HepG2 (cell line): ENCODE data around the gene MAP2K6. TPM values are rescaled to one million over a fixed set of nuclear protein-coding genes. Genes with fewer than 3 reads are reported as not detected.
A peak's percentile ranks its signal among the peaks of the same experiment; 100 is the strongest.

ENCODE experiments used
- DNMT3B ChIP-seq: conservative IDR thresholded peaks from 2 replicates; pipeline ENCODE4 v1.6.1; 2016; ENCODE audit warnings: missing biosample characterization, control low read depth
- ELF3 ChIP-seq: IDR thresholded peaks from 2 replicates; pipeline ENCODE4 v1.6.1; 2016; ENCODE audit warnings: missing genetic modification reagents, missing compliant biosample characterization
- EZH2 ChIP-seq: conservative IDR thresholded peaks from 2 replicates; pipeline ENCODE4 v1.6.1; 2012; ENCODE audit warnings: mild to moderate bottlenecking, low read depth, low read length, moderate library complexity
- ISX ChIP-seq: sonication (generic); formaldehyde crosslinking; conservative IDR thresholded peaks from 2 replicates; pipeline ENCODE4 v1.5.0; 2020; ENCODE audit warnings: missing genetic modification reagents
- MBD4 ChIP-seq: IDR thresholded peaks from 2 replicates; pipeline ENCODE4 v1.6.1; 2012; ENCODE audit warnings: low read length, inconsistent platforms, borderline replicate concordance
- PHB2 ChIP-seq: fragments of 450-650 bp; IDR thresholded peaks from 2 replicates; pipeline ENCODE4 v1.6.1; 2018; ENCODE audit not compliant: partially characterized antibody
- RARA ChIP-seq: IDR thresholded peaks from 2 replicates; pipeline ENCODE4 v1.6.1; 2016; ENCODE audit warnings: missing genetic modification reagents, missing compliant biosample characterization
- SIX1 ChIP-seq: sonication (generic); formaldehyde crosslinking; IDR thresholded peaks from 2 replicates; pipeline ENCODE4 v1.4.0; 2020; ENCODE audit warnings: missing genetic modification reagents, borderline replicate concordance
- SNRNP70 ChIP-seq: fragments of 200-400 bp; formaldehyde crosslinking; IDR thresholded peaks from 2 replicates; pipeline ENCODE4 v1.6.1; 2017; ENCODE audit warnings: mild to moderate bottlenecking, low read depth, low read length, moderate library complexity
- ZNF17 ChIP-seq: sonication (generic); formaldehyde crosslinking; IDR thresholded peaks from 2 replicates; pipeline ENCODE4 v1.5.0; 2020; ENCODE audit warnings: mild to moderate bottlenecking, missing genetic modification reagents
- ZNF260 ChIP-seq: sonication (generic); formaldehyde crosslinking; IDR thresholded peaks from 2 replicates; pipeline ENCODE4 v1.4.0; 2020; ENCODE audit warnings: missing genetic modification reagents, low read depth, mild to moderate bottlenecking, borderline replicate concordance
- ZNF460 ChIP-seq: sonication (generic); formaldehyde crosslinking; IDR thresholded peaks from 2 replicates; pipeline ENCODE4 v1.5.1; 2020; ENCODE audit warnings: missing genetic modification reagents, mild to moderate bottlenecking, borderline replicate concordance
- polyA plus RNA-seq, 8 experiments: library from polyadenylated mRNA; depleted of rRNA in 3 of 8; stranded (reverse) in 7 of 8; unstranded in 1 of 8; fragments of >200 nt; fragmentation: Illumina TruSeq in 4 of 8; extraction: Trizol in 4 of 8; gene quantifications; 2 replicates each; pipeline versions ENCODE4 v1.2.1 to v1.2.3, GENCODE V29; 2011 to 2016; ENCODE audit warnings: low read depth in 4 of 8, missing spikeins in 1 of 8, mixed read lengths in 1 of 8; ENCODE audit not compliant: insufficient read depth in 1 of 8
- total RNA-seq, 5 experiments: library from RNA; depleted of rRNA; stranded (reverse); fragments of >200 nt; fragmentation: Illumina TruSeq; extraction: Trizol; gene quantifications; 2 replicates each; pipeline ENCODE4 v1.2.3, GENCODE V29; 2016; ENCODE audit warnings: low read depth in 1 of 5
- TF ChIP-seq, protein P1 (sequence below): sonication (generic); formaldehyde crosslinking; IDR thresholded peaks from one replicate; pipeline ENCODE4 v1.5.1; 2020; ENCODE audit warnings: mild to moderate bottlenecking, missing genetic modification reagents; ENCODE audit errors: not compliant biosample characterization
- TF ChIP-seq, protein P2 (sequence below): sonication (generic); formaldehyde crosslinking; IDR thresholded peaks from 2 replicates; pipeline ENCODE4 v1.5.1; 2020; ENCODE audit warnings: mild to moderate bottlenecking, missing genetic modification reagents, moderate library complexity
- TF ChIP-seq, protein P3 (sequence below): sonication (generic); formaldehyde crosslinking; IDR thresholded peaks from 2 replicates; pipeline ENCODE4 v1.4.0; 2020; ENCODE audit warnings: missing genetic modification reagents, borderline replicate concordance

MAP2K6 gene
- total and polyA plus RNA-seq, 2 of the 13 experiments (the other 11 are each of a cell fraction or from before 2014, with no cell fraction given): 5.1 to 33.6 TPM

GRCh38 chr17:69477204-69477902, 62.9 kb downstream of the MAP2K6 start (continued):
- TF ChIP-seq, protein P1, sequence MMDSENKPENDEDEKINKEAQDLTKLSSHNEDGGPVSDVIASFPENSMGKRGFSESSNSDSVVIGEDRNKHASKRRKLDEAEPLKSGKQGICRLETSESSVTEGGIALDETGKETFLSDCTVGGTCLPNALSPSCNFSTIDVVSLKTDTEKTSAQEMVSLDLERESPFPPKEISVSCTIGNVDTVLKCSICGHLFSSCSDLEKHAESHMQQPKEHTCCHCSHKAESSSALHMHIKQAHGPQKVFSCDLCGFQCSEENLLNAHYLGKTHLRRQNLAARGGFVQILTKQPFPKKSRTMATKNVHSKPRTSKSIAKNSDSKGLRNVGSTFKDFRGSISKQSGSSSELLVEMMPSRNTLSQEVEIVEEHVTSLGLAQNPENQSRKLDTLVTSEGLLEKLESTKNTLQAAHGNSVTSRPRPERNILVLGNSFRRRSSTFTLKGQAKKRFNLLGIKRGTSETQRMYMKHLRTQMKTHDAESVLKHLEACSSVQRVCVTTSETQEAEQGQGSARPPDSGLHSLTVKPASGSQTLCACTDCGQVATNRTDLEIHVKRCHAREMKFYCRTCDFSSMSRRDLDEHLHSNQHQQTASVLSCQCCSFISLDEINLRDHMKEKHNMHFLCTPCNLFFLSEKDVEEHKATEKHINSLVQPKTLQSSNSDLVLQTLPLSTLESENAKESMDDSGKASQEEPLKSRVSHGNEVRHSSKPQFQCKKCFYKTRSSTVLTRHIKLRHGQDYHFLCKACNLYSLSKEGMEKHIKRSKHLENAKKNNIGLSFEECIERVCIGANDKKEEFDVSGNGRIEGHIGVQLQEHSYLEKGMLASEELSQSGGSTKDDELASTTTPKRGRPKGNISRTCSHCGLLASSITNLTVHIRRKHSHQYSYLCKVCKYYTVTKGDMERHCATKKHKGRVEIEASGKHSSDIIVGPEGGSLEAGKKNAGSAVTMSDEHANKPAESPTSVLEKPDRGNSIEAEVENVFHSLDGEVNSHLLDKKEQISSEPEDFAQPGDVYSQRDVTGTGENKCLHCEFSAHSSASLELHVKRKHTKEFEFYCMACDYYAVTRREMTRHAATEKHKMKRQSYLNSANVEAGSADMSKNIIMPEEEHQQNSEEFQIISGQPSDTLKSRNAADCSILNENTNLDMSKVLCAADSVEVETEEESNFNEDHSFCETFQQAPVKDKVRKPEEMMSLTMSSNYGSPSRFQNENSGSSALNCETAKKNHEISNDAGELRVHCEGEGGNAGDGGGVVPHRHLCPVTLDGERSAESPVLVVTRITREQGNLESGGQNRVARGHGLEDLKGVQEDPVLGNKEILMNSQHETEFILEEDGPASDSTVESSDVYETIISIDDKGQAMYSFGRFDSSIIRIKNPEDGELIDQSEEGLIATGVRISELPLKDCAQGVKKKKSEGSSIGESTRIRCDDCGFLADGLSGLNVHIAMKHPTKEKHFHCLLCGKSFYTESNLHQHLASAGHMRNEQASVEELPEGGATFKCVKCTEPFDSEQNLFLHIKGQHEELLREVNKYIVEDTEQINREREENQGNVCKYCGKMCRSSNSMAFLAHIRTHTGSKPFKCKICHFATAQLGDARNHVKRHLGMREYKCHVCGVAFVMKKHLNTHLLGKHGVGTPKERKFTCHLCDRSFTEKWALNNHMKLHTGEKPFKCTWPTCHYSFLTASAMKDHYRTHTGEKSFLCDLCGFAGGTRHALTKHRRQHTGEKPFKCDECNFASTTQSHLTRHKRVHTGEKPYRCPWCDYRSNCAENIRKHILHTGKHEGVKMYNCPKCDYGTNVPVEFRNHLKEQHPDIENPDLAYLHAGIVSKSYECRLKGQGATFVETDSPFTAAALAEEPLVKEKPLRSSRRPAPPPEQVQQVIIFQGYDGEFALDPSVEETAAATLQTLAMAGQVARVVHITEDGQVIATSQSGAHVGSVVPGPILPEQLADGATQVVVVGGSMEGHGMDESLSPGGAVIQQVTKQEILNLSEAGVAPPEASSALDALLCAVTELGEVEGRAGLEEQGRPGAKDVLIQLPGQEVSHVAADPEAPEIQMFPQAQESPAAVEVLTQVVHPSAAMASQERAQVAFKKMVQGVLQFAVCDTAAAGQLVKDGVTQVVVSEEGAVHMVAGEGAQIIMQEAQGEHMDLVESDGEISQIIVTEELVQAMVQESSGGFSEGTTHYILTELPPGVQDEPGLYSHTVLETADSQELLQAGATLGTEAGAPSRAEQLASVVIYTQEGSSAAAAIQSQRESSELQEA (CRISPR knock-in tag): no peak
- TF ChIP-seq EZH2: no peak
- TF ChIP-seq ZNF260 (CRISPR knock-in tag): no peak
- TF ChIP-seq, protein P2, sequence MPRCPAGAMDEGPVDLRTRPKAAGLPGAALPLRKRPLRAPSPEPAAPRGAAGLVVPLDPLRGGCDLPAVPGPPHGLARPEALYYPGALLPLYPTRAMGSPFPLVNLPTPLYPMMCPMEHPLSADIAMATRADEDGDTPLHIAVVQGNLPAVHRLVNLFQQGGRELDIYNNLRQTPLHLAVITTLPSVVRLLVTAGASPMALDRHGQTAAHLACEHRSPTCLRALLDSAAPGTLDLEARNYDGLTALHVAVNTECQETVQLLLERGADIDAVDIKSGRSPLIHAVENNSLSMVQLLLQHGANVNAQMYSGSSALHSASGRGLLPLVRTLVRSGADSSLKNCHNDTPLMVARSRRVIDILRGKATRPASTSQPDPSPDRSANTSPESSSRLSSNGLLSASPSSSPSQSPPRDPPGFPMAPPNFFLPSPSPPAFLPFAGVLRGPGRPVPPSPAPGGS (CRISPR knock-in tag): no peak
- TF ChIP-seq SIX1 (CRISPR knock-in tag): no peak
- no peak for TF ChIP-seq DNMT3B (CRISPR knock-in tag)
- TF ChIP-seq SNRNP70: no peak
- peak; percentile 15; the same call in 1 of the 2 replicates for TF ChIP-seq RARA (CRISPR knock-in tag)
- TF ChIP-seq, protein P3, sequence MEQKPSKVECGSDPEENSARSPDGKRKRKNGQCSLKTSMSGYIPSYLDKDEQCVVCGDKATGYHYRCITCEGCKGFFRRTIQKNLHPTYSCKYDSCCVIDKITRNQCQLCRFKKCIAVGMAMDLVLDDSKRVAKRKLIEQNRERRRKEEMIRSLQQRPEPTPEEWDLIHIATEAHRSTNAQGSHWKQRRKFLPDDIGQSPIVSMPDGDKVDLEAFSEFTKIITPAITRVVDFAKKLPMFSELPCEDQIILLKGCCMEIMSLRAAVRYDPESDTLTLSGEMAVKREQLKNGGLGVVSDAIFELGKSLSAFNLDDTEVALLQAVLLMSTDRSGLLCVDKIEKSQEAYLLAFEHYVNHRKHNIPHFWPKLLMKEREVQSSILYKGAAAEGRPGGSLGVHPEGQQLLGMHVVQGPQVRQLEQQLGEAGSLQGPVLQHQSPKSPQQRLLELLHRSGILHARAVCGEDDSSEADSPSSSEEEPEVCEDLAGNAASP (CRISPR knock-in tag): 0 out of 2 replicates have a peak, but pooled peaks have one; percentile 21
- TF ChIP-seq ZNF17: no peak
- no peak for TF ChIP-seq PHB2
- TF ChIP-seq ISX (CRISPR knock-in tag): no peak
- peak; percentile 90 for TF ChIP-seq ELF3 (CRISPR knock-in tag)
- TF ChIP-seq MBD4: no peak
- TF ChIP-seq ZNF460 (CRISPR knock-in tag): no peak
